BE2C (cell line): Measurements from ENCODE around the gene DPPA4. TPM values are rescaled to one million over a fixed set of nuclear protein-coding genes. Genes with fewer than 3 reads are reported as not detected.
"Not testable (repeated sequence)": the region's sequence is repeated elsewhere in the genome, so short reads cannot be mapped to it uniquely, and the experiment has no call there.

Experiments used
- DNase-seq: peaks from one replicate; pipeline ENCODE4 v3.0.0-alpha.2; 2020
- H3K27me3 ChIP-seq: fragments of 250-450 bp; sonication (Bioruptor Pico); 2 replicates; pipeline ENCODE4 v1.5.1; 2020; ENCODE audit warnings: mild to moderate bottlenecking
- H3K36me3 ChIP-seq: fragments of 250-450 bp; sonication (Bioruptor Pico); 2 replicates; pipeline ENCODE4 v1.5.1; 2020; ENCODE audit warnings: mild to moderate bottlenecking
- H3K4me1 ChIP-seq: fragments of 250-450 bp; sonication (Bioruptor Pico); 2 replicates; pipeline ENCODE4 v1.5.1; 2020
- H3K4me3 ChIP-seq: 2 replicates; pipeline ENCODE4 v1.5.1; 2011; ENCODE audit warnings: low read depth, low read length
- H3K9me3 ChIP-seq: fragments of 250-450 bp; sonication (Bioruptor Pico); 2 replicates; pipeline ENCODE4 v1.5.1; 2020
- polyA plus RNA-seq: library from polyadenylated mRNA; unstranded; fragments of >200 nt; gene quantifications from one replicate; pipeline ENCODE4 v1.2.1, GENCODE V29; 2012; ENCODE audit warnings: low read depth, missing spikeins; ENCODE audit not compliant: insufficient read length, insufficient read depth
- TF ChIP-seq, protein P1 (sequence below): IDR thresholded peaks from 2 replicates; pipeline ENCODE4 v1.5.1; 2012; ENCODE audit warnings: mild to moderate bottlenecking, low read depth, low read length

Gene DPPA4, protein sequence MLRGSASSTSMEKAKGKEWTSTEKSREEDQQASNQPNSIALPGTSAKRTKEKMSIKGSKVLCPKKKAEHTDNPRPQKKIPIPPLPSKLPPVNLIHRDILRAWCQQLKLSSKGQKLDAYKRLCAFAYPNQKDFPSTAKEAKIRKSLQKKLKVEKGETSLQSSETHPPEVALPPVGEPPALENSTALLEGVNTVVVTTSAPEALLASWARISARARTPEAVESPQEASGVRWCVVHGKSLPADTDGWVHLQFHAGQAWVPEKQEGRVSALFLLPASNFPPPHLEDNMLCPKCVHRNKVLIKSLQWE
- not detected for polyA plus RNA-seq

DNA sequence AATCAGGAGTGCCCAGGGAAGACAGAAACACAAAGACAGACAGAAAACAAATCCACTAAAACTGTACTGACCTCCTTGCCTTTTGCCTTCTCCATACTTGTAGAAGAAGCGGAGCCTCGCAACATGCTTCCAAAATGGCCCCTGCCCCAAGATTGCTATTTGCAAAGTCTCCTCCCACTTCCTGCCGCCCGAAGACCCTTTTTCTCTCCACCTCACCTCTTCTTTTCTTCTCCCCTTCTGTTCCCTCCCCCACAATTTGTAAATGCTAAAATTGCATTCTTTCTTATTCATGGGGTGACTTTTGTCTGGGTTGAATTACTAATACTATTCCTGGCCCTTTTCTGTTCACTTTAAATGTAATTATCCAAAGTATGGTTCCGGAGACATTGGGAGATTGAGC lies at the start of gene DPPA4:
Gene DPPA4 (minus strand): TSS at position 154 of the 400 bp plus-strand sequence. CDS start 29 bp downstream, at position 125.
- H3K4me1 ChIP-seq, result no peaks in the 10 kb centered on the region
- DNase-seq, result no peak
- no peaks in the 10 kb centered on the region for H3K9me3 ChIP-seq
- H3K36me3 ChIP-seq, result no peaks in the 10 kb centered on the region
- TF ChIP-seq, protein P1, sequence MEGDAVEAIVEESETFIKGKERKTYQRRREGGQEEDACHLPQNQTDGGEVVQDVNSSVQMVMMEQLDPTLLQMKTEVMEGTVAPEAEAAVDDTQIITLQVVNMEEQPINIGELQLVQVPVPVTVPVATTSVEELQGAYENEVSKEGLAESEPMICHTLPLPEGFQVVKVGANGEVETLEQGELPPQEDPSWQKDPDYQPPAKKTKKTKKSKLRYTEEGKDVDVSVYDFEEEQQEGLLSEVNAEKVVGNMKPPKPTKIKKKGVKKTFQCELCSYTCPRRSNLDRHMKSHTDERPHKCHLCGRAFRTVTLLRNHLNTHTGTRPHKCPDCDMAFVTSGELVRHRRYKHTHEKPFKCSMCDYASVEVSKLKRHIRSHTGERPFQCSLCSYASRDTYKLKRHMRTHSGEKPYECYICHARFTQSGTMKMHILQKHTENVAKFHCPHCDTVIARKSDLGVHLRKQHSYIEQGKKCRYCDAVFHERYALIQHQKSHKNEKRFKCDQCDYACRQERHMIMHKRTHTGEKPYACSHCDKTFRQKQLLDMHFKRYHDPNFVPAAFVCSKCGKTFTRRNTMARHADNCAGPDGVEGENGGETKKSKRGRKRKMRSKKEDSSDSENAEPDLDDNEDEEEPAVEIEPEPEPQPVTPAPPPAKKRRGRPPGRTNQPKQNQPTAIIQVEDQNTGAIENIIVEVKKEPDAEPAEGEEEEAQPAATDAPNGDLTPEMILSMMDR, result no peak
- H3K4me3 ChIP-seq, result no peak within 1 kb of the TSS
- no peaks in the 10 kb centered on the region for H3K27me3 ChIP-seq

DNA sequence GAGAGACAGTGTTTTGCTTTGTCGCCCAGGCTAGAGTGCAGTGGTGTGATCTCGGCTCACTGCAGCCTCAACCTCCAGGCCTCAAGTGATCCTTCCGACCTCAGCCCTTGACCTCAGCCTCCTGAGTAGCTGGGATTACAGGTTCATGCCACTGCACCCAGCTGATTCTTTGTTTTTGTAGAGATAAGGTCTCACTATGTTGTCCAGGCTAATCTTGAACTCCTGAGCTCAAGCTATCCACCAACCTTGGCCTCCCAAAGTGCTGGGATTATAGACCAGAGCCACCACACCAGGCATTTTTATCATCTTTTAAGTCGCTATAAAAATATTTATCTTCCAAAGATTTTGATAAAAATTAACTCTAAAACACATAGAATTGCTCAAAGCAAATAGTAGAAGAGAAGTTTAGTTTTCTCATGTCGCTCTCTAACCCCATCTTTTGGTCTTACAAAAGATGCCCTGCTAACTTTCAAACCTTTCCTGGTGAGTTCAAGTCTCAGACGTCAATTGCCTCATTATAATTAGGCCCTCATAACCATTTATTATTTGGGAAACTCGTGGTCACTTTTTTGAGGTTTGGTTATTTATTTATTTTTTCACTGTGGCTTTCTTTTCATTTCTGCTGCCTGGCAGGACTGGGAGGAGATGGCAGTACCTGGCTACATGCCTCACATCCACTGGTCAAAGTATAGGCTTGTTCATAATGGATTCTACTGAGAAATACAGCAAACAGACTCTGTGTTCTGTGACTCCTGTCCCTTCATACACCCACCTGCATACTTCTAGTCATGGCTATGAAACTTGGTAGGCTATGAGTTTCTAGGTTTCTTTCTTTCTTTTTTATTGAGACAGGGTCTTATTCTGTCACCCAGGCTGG lies 48.3 kb upstream of the DPPA4 start:
- no peak overlapping the region for H3K4me3 ChIP-seq
- H3K27me3 ChIP-seq, result no peaks in the 10 kb centered on the region
- H3K9me3 ChIP-seq, result no peaks in the 10 kb centered on the region
- TF ChIP-seq, protein P1, result no peak
- H3K36me3 ChIP-seq, result no peaks in the 10 kb centered on the region
- no peaks in the 10 kb centered on the region for H3K4me1 ChIP-seq
- no peak for DNase-seq

DNA sequence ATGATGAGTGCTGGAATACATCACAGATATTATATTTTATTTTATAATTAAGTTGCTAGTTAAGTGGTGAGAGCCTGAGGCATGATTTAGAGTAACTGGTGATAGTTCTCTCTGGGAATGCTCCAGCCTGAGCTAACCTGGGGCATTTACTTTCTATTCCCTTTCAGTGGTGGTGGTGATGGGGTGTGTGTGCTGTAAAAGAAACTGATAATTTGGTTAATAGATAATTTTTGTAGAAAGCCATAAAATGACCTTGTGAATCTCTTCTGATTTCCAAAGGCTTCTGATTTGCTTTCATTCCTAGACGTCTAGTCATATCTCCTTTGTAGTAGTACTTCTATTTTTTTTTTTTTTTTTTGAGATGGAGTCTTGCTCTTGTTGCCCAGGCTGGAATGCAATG lies 46.8 kb upstream of the DPPA4 start:
- no peaks in the 10 kb centered on the region for H3K27me3 ChIP-seq
- DNase-seq, result no peak
- H3K4me3 ChIP-seq, result no peak overlapping the region
- no peaks in the 10 kb centered on the region for H3K36me3 ChIP-seq
- H3K4me1 ChIP-seq, result no peaks in the 10 kb centered on the region
- no peaks in the 10 kb centered on the region for H3K9me3 ChIP-seq
- TF ChIP-seq, protein P1, result no peak

DNA sequence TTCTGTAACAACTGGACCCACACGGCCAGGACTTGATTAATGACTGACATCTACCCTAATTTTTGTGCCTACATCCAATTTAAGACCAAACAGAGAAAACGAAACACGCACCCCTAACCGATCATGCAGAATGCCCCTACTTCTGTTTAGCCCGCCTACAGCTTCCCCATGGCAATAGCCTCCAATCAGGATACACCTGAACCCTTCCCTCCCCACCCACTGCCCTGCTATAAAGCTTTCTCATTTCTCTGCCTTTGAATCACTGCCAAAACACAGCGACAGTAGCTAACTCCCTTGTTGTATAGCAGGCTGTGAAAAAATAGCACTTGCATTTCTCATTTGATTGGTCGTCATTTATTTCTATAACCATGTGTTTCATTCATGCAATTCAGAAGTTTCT lies 45.2 kb upstream of the DPPA4 start:
- no peak for DNase-seq
- no peaks in the 10 kb centered on the region for H3K27me3 ChIP-seq
- no peak overlapping the region for H3K4me3 ChIP-seq
- H3K4me1 ChIP-seq, result no peaks in the 10 kb centered on the region
- TF ChIP-seq, protein P1, result no peak
- H3K9me3 ChIP-seq, result no peaks in the 10 kb centered on the region
- no peaks in the 10 kb centered on the region for H3K36me3 ChIP-seq

DNA sequence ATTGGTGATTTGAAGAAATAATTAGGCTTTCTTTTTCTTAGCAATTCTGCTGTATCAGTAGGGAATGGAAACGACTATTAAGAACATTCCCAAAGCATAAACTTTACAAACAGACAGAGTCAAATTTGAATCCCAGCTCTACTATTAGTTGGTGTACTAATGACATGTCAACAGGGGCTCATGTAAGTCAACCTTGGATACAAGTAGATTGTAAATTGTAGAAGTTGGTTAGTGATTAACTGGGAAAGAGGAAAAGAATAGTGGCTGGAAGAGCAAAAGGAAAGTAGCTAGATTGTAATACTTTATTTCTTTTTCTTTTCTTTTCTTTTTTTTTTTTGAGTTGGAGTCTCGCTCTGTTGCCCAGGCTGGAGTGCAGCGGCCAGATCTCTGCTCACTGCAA lies 38.6 kb upstream of the DPPA4 start:
- TF ChIP-seq, protein P1, result no peak
- H3K36me3 ChIP-seq, result no peaks in the 10 kb centered on the region
- no peaks in the 10 kb centered on the region for H3K9me3 ChIP-seq
- H3K27me3 ChIP-seq, result no peaks in the 10 kb centered on the region
- no peak for DNase-seq
- H3K4me1 ChIP-seq, result no peaks in the 10 kb centered on the region
- H3K4me3 ChIP-seq, result no peak overlapping the region

DNA sequence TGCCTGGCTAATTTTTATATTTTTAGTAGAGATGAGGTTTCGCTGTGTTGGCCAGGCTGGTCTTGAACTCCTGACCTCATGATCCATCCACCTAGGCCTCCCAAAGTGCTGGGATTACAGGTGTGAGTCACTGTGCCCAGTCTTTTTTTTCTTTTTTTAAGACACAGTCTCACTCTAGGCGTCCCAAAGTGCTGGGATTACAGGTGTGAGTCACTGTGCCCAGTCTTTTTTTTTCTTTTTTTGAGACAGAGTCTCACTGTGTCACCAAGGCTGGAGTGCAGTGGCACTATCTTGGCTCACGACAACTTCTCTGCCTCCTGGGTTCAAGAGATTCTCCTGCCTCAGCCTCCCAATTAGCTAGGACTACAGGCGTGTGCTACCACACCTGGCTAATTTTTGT lies 37.1 kb upstream of the DPPA4 start:
- not testable (repeated sequence) for H3K9me3 ChIP-seq, H3K4me3 ChIP-seq, H3K27me3 ChIP-seq, H3K4me1 ChIP-seq, H3K36me3 ChIP-seq, DNase-seq
